HG02610 (cell line): Measurements from ENCODE around the gene KLB.

Experiments
- ATAC-seq: cut with Tn5 transposase; IDR thresholded peaks from one replicate; pipeline ENCODE4 v1.9.1; 2021; ENCODE audit warnings: mild to moderate bottlenecking, moderate library complexity; ENCODE audit not compliant: unreplicated experiment

The KLB gene

GRCh38 chr4:39458505-39459300 lies 52.0 kb downstream of the KLB start, which contains the start of the genes LIAS and RPL9:
Gene LIAS, plus strand, starts transcription at chr4:39459056. Its CDS starts 62 bp downstream, at chr4:39459118.
Gene RPL9, minus strand, starts transcription at chr4:39458922. Its CDS starts 483 bp downstream, at chr4:39458439.
- ATAC-seq = peak; percentile 82

GRCh38 chr4:39464886-39465501 lies 58.3 kb downstream of the KLB start:
- ATAC-seq = no peak

- ATAC-seq = no peak
Measured at GRCh38 chr4:39466747-39467146, 60.0 kb downstream of the KLB start.

- ATAC-seq = no peak
Measured at GRCh38 chr4:39467464-39467863, 60.7 kb downstream of the KLB start.

DNA sequence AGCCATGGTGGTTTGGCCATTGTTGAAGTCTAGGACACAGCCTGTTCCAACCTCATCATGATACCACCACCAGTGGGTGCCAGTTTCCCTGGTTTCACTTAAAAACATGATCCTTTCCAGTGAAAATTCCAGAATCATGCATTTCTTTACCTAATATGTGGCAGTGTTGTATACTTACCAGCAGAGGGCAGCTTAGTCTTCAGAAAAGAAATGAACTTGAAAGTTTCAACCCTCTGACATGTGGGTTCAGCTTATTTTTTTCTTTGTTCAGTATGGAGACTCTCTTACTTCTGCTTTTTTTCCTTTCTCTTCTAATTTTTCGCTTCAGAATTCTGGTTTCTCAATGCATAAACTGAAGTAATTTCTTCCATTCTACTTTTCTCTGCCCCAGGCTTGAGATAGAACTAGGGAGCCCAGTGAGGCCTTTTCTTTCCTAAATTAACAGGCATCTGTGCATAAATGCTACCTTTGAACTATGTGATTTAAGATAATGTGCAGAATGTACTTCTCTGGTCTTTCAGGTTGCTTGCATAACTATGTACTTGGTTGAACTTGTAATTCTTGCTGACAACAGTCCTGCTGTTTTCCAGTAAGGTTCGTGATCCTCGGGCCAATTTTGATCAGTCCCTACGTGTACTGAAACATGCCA lies 62.8 kb downstream of the KLB start:
- ATAC-seq = peak; percentile 67

GRCh38 chr4:39470402-39470801 lies 63.7 kb downstream of the KLB start:
- ATAC-seq = no peak

- ATAC-seq = no peak
Measured at GRCh38 chr4:39472396-39472795, 65.7 kb downstream of the KLB start.

DNA sequence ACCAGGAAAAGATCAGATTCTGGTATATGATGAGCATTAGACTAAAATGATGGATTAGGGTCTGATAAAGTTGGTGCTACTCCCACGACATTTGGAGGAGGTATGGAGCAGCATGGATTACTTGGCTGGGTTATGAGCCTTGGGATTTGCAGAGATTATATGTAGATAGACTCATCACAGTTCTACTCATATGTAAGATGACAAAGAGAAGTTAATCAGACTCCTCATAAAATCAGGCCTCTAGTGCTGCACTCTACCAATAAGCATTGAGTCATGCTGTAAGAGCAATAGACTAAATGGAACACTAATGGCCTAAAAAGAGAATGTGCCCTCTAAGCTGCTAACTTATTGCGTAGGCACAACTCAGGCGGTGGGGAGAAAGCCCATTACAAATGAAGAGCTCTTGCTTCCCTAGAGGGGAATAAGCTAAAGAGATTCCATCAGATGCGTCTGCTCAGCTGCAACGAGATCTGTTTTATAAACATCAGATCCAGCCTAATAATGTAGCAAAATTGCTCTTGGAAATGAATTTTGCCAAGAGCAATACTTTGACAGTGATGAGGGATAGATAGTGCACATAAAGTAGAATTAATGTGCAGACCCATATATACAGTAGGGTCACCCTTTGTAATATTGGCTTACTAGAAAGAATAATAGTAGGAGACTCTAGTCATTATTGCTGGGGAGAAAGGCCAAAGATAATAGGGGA lies 69.6 kb downstream of the KLB start:
- ATAC-seq = no peak

GRCh38 chr4:39480251-39480650 lies 73.5 kb downstream of the KLB start:
- no peak for ATAC-seq

DNA sequence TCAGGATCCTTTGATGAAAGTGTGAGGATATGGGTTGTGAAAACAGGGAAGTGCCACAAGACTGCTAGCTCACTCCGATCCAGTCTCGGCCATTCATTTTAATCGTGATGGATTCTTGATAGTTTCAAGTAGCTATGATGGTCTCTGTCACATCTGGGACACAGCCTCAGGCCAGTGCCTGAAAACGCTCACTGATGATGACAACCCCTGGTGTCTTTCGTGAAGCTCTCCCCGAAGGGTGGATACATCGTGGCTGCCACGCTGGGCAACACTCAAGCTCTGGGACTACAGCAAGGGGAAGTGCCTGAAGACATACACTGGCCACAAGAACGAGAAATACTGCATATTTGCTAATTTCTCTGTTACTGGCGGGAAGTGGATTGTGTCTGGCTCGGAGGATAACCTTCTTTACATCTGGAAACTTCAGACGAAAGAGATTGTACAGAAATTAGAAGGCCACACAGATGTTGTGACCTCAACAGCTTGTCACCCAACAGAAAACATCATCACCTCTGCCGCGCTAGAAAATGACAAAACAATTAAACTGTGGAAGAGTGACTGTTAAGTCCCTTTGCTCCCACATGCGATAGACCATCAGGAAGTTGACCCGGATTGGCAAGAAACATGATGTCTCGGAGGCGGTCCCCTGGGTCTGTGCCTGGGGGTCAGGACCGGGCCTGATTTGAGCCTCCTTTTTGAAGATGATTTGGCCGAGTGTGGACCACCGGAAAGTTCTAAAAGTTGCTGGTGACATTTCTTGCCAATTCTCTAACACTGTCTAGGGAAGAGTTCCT lies 74.4 kb downstream of the KLB start:
- no peak for ATAC-seq

- ATAC-seq = no peak
Measured at GRCh38 chr4:39484582-39485272, 78.0 kb downstream of the KLB start.

DNA sequence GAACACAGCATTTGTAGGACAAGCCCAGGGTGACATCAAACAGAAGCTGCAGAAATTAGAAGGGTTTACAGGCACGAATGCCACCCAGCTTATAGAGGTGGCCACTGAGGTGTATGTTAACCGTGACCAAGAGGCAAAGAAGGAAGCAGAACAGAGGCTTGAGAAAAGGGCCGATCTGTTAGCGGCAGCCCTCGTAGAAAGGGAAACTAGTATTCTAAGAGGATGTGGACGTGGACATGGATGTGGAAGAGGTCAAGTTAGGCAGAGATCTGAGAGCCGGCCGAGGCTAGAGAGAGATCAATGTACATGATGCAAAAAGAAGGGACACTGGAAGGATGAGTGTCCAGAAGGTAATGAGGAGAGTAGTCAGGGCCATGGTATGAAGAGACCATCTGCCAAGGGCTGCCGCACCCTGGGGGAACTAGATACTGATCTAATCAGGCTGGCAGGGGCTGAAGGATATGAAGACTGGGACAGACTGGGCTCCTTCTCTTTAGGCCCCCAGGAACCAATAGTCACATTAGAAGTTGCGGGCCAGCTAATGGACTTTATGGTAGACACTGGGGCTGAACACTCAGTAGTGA lies 79.6 kb downstream of the KLB start:
- ATAC-seq = no peak

DNA sequence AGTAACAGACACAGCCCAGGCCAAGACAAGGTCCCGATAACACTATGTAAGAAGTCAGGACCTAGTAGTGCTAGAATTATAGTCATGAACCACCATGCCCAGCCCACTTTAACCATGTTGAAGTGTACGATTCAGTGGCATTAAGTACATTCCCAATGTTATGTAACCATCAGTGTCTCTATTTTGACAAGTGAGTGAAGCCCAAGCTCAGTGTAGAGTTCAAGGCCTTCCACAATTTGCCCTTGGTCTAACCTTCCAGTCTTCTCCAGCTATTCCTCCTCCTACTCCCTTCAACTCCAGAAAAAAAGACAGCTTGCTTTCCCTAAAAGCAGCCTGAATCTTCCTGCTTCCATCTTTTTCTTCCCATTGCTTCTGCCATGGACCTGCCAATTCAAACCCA lies 83.6 kb downstream of the KLB start:
- ATAC-seq = no peak

- ATAC-seq = no peak
Measured at GRCh38 chr4:39494354-39494753, 87.6 kb downstream of the KLB start.

GRCh38 chr4:39495446-39496213 lies 88.9 kb downstream of the KLB start:
- no peak for ATAC-seq

GRCh38 chr4:39497909-39498726 lies 91.4 kb downstream of the KLB start:
- ATAC-seq = no peak

DNA sequence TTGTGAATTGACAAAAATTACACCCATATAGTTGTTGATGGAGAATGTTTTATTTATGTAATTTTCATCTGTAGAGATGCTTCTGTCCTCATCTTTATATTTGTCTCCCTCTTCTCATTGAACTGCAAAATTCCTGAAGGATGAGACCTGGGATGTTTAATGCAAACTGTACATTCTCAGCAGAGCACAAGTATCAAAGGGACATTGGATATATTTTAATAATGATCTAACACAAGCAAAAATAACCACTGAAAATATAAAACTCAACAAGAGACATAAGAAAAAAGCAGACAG lies 91.9 kb downstream of the KLB start:
- no peak for ATAC-seq
